OCI-LY3 (cell line): ENCODE measurements around the gene CNIH1.
"Not testable (repeated sequence)": the region's sequence is repeated elsewhere in the genome, so short reads cannot be mapped to it uniquely, and the experiment has no call there.

ENCODE experiments used
- CTCF ChIP-seq: fragments of 200-600, 300-600 bp; sonication (generic); IDR thresholded peaks from 2 replicates; pipeline ENCODE4 v1.5.1; 2014; ENCODE audit warnings: antibody characterized with exemption, low read length, low read depth
- EZH2phosphoT487 ChIP-seq: fragments of 200-600 bp; shearing (Covaris generic); IDR thresholded peaks from 2 replicates; pipeline ENCODE4 v1.6.1; 2018; ENCODE audit warnings: antibody characterized with exemption, mixed run types, low read depth

GRCh38 chr14:54378893-54379292 lies 62.3 kb downstream of the CNIH1 start:
- TF ChIP-seq CTCF, EZH2phosphoT487: not testable (repeated sequence)
